Measurements from ENCODE around the gene C3orf33. TPM values are rescaled to one million over a fixed set of nuclear protein-coding genes. Genes with fewer than 3 reads are reported as not detected.

Gene C3orf33
- total RNA-seq, 1 experiment from 2014 or later, result 4.7 TPM

- TF ChIP-seq EGR1 (IDR thresholded peaks at IDR 0.05; ENCODE audit: low read depth) (no peak), SP1 (IDR thresholded peaks at IDR 0.05; ENCODE audit: low read depth) (no peak), YY1 (IDR thresholded peaks at IDR 0.05; ENCODE audit: extremely low read depth, insufficient replicate concordance, low read depth, low read length) (no peak)
- TF ChIP-seq, protein P1, sequence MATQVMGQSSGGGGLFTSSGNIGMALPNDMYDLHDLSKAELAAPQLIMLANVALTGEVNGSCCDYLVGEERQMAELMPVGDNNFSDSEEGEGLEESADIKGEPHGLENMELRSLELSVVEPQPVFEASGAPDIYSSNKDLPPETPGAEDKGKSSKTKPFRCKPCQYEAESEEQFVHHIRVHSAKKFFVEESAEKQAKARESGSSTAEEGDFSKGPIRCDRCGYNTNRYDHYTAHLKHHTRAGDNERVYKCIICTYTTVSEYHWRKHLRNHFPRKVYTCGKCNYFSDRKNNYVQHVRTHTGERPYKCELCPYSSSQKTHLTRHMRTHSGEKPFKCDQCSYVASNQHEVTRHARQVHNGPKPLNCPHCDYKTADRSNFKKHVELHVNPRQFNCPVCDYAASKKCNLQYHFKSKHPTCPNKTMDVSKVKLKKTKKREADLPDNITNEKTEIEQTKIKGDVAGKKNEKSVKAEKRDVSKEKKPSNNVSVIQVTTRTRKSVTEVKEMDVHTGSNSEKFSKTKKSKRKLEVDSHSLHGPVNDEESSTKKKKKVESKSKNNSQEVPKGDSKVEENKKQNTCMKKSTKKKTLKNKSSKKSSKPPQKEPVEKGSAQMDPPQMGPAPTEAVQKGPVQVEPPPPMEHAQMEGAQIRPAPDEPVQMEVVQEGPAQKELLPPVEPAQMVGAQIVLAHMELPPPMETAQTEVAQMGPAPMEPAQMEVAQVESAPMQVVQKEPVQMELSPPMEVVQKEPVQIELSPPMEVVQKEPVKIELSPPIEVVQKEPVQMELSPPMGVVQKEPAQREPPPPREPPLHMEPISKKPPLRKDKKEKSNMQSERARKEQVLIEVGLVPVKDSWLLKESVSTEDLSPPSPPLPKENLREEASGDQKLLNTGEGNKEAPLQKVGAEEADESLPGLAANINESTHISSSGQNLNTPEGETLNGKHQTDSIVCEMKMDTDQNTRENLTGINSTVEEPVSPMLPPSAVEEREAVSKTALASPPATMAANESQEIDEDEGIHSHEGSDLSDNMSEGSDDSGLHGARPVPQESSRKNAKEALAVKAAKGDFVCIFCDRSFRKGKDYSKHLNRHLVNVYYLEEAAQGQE (IDR thresholded peaks at IDR 0.05; ENCODE audit: low read depth), result no peak
Observed at GRCh38 chr3:155772801-155773200, 33.3 kb downstream of the C3orf33 start (continued).

GRCh38 chr3:155771126-155771525, 35.0 kb downstream of the C3orf33 start:
- Histone ChIP-seq H3K4me2 (ENCODE audit: low read length) (no peak overlapping the region), H3K27ac (ENCODE audit: low read depth, low read length) (no peak overlapping the region), H2AFZ (ENCODE audit: low read depth, low read length, poor library complexity, severe bottlenecking) (no peak overlapping the region), H3K4me1 (ENCODE audit: control insufficient read depth in 1 of 2, insufficient read depth in 2 of 2, low read length in 2 of 2) (no peaks in the 10 kb centered on the region), H3K36me3 (ENCODE audit: control insufficient read depth in 1 of 2, insufficient read depth in 2 of 2, low read length in 2 of 2) (peaks cover 0 to 7% of the 10 kb centered on the region in 2 experiments; a peak in 2 of 4 replicates), H4K20me1 (ENCODE audit: insufficient read depth) (no peaks in the 10 kb centered on the region), H3K79me2 (ENCODE audit: insufficient read depth, low read length) (no peaks in the 10 kb centered on the region), H3K9ac (ENCODE audit: low read length) (no peak overlapping the region), H3K4me3 (replicated peaks in 1 of 2; ENCODE audit: low read depth in 1 of 2, low read length in 2 of 2) (no peak overlapping the region), H3K27me3 (ENCODE audit: insufficient read depth, low read length) (no peaks in the 10 kb centered on the region), H3K9me2 (ENCODE audit: insufficient read depth) (no peaks in the 10 kb centered on the region), H3K9me3 (ENCODE audit: control insufficient read depth in 1 of 2, insufficient read depth in 1 of 2, low read depth in 1 of 2, low read length in 2 of 2) (peaks cover 5 to 7% of the 10 kb centered on the region in 2 experiments; a peak in 2 of 4 replicates)
- ChIA-PET POLR2A (no interaction called here), RAD21 (ENCODE audit: low non-redundant PET in 1 of 2, low total read pairs in 2 of 2, uncharacterized antibody in 2 of 2, unreplicated experiment in 2 of 2) (no interaction called here), CTCF (no interaction called here)
- TF ChIP-seq, protein P2, sequence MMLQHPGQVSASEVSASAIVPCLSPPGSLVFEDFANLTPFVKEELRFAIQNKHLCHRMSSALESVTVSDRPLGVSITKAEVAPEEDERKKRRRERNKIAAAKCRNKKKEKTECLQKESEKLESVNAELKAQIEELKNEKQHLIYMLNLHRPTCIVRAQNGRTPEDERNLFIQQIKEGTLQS (IDR thresholded peaks at IDR 0.05), result no peak
- TF ChIP-seq SP1 (IDR thresholded peaks at IDR 0.05; ENCODE audit: low read depth), result no peak
- TF ChIP-seq ELF1 (IDR thresholded peaks at IDR 0.05; ENCODE audit: borderline replicate concordance, low read depth), result no peak
- no peak for TF ChIP-seq SRF (IDR thresholded peaks at IDR 0.05; ENCODE audit: low read depth)
- no peak for TF ChIP-seq POLR2AphosphoS5 (IDR thresholded peaks at IDR 0.05; ENCODE audit: low read depth, low read length)
- no peak for TF ChIP-seq YY1 (IDR thresholded peaks at IDR 0.05; ENCODE audit: extremely low read depth, insufficient replicate concordance, low read depth, low read length)
- TF ChIP-seq EZH2phosphoT487 (IDR thresholded peaks at IDR 0.05; ENCODE audit: borderline replicate concordance), result no peak
- TF ChIP-seq SIN3A (IDR thresholded peaks at IDR 0.05; ENCODE audit: low read depth), result no peak
- TF ChIP-seq EZH2 (IDR thresholded peaks at IDR 0.05), result no peak
- TF ChIP-seq, protein P3, sequence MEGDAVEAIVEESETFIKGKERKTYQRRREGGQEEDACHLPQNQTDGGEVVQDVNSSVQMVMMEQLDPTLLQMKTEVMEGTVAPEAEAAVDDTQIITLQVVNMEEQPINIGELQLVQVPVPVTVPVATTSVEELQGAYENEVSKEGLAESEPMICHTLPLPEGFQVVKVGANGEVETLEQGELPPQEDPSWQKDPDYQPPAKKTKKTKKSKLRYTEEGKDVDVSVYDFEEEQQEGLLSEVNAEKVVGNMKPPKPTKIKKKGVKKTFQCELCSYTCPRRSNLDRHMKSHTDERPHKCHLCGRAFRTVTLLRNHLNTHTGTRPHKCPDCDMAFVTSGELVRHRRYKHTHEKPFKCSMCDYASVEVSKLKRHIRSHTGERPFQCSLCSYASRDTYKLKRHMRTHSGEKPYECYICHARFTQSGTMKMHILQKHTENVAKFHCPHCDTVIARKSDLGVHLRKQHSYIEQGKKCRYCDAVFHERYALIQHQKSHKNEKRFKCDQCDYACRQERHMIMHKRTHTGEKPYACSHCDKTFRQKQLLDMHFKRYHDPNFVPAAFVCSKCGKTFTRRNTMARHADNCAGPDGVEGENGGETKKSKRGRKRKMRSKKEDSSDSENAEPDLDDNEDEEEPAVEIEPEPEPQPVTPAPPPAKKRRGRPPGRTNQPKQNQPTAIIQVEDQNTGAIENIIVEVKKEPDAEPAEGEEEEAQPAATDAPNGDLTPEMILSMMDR (IDR thresholded peaks at IDR 0.05 in 2 of 3, conservative IDR thresholded peaks at IDR 0.05 in 1 of 3; ENCODE audit: borderline replicate concordance in 1 of 3, insufficient read depth in 1 of 3, low read depth in 2 of 3, low read length in 2 of 3), result no peak
- intact Hi-C loops (cut with micrococcal nuclease), result no loop called here
- ATAC-seq (no peak), DNase-seq (ENCODE audit: low read depth, low spot score) (no peak)
- no TSS peak for BruUV-seq (replicated peaks)

Measured in HCT116 (cell line).